Activated CD4-positive, alpha-beta T cell treated with anti-CD3 and anti-CD28 coated beads, Interleukin-2, Interleukin-6, amounts not matched to agents 100 ng/mL and 50 ng/mL, durations not matched to agents 16 hours and 8 hours (primary cell): ENCODE data around the gene IL24.
A peak's percentile ranks its signal among the peaks of the same experiment; 100 is the strongest.

Experiments used
- DNase-seq: peaks from one replicate; pipeline ENCODE4 v3.0.0-alpha.2; 2020

IL24 gene

DNA sequence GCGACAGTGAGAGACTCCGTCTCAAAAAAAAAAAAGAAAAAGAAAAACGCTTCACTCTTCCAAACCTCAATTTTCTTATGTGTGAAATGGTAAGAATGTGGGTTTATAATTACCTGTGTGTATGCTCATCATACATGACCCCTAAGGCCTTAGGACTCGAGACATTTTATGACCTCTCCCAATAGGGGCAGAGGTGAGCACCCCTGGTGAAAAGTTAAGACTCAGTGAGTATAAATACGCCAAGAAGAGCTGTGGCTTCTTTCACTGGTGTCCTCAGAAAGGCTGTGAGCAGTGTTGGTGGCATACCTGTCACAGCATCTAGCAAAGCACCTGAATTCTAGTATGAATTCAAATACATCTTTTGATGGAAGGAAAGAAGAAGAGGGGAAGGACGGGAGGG is 32.3 kb downstream of the IL24 start:
- DNase-seq: no peak

DNA sequence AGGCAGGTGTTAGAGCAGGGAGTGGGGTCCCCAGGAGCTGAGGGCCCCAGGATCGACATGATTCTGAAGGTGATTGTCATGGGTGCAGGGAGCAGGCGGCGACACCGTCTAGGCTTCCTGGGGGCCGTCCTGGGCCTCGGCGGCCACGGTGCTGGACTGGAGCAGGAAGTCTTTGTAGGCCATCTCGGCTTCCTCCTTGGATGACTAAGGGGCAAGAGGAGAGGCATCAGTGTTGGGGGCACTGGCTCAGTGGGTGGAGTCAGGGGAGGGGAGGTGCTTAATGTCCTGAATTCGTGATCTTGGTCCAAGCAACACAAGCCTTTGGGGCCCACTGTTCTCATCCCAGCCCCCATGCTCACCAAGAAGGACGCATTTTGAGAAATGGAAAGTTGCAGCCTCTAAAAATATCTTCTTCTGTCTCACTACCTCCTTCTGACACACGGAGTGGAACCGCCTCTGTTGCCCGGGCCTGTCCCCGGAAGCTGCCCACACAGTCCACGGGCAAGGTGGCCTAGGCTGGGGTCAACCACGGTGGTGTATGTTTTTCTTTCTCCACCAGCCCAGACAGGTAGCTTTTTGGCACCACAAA is 33.1 kb downstream of the IL24 start:
- DNase-seq: no peak

DNA sequence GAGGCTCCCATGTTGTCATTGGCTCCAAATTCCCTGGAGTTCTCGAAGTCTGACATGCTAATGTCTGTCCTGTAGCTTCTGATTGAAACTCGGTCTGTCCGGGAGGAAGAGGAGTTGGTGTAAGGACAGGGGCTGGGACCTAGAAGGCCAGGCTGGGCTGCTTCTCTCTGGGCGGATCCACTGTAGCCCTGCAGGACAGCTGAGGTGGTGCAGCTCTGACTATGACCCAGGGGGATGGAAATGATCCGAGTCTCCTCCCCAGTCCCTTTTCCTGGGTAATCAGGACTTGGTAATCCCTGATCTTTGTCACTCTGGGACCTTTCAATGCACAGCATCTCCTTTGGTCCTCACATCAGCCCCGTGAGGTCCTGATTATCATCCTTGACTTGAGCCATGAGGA is 34.5 kb downstream of the IL24 start:
- DNase-seq: no peak

DNA sequence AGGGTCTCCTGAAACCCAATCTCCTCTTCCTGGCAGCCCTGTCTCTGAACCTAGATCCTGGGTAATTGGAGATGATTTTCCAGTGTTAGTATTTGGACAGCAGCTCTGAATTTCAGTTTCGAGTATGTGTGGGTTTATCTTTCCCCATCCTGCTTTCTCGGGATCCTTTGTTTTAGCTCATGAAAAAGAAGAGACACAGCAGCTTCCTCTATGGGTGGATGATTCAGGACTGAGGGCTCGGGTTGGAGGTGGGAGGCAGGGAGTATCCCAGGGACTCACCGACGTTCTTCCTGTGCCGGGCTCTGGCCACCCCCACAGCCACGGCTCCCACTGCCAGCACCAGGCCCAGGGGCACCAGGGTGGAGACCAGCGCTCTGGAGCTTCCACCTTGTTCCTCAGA is 34.9 kb downstream of the IL24 start:
- no peak for DNase-seq

DNA sequence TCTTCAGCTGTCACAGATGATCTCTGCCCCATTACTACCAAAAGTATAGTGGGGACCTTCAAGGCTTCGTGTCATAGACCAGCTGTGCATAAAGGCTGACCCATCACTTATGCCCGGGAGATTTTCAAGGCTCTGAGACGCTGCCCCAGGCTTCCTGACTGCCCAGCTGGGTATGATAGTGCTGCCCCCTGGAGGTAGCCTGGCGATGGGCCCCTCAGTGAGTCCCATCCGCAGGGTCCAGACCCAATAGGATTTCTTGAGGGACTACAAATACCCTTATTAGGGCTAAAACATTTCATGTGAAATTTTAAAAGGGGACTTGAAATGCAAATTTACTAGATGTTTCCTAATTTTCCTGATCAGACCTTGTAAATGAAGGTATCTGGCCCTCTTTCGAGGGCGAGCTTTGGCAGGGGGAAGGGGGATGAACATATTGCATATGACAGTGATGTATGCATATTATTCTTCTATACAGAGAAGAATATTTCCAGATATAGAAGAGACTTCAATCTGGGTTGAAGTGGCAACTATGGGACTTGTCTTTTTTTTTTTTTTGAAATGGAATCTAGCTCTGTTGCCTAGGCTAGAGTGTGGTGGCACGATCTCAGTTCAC is 36.2 kb downstream of the IL24 start:
- peak; percentile 66 for DNase-seq

DNA sequence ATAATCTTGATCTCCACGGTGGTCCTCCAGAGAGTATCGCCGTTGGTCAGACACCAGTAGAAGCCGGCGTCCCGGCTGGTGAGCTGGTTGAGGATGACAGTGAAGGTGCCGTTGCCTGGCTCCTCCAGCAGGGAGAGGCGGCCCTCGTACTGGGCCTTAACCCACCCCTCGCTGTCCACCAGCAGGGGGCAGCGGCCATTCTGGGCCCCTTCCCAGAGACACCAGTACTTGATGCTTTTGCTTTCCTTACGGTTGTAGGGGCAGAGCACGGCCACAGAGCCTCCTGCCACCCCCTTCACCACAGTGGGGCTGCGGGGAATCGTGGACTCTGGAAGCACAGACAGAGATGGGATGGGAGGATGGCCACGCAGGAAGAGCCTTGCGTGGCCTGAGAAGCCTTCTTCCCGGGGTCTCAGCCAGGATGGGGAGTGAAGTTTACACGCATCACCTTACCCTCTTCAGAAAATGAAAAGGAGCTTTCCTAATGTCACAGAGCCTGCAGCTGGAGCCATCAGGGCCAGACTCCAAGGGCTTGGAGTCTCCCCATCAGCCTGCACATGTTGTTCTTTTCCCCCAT is 38.3 kb downstream of the IL24 start:
- peak; percentile 53 for DNase-seq

DNA sequence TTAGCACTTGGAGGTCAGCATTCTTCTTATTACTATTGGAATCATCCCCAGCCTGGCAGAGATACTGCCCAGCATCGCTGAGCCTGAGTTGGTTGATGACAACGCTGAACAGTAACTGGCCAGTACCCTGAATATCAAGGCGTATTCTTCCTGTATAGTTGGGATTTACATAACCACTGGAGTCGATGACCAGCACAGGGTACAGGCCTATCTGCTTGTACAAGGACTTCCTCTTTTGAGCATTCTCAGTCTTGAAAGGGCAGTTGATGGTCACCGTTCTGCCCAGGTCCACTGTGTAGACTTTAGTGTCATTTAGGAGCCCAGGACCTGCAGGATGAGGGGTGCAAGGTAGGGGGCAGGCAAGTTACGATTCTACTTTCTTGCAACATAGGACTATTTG is 40.2 kb downstream of the IL24 start:
- no peak for DNase-seq

DNA sequence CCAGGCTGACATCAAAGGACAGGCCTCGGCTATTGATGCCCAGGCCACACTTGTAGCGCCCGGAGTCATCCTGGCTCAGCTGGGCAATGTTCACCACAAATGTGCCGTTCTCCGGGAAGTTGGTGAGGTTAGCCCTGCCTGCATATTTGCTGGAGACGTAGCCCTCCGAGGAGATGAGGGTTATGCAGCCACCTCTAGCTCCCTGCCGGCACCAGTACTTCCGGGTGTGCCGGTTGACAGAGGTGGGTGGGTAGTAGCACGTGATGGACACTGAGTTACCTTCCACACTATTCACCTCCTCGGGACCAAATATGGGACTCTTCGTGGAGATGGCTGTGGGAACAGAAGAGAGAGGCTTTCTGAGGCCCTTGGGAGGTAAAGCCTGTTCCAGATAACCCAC is 41.9 kb downstream of the IL24 start:
- no peak for DNase-seq

DNA sequence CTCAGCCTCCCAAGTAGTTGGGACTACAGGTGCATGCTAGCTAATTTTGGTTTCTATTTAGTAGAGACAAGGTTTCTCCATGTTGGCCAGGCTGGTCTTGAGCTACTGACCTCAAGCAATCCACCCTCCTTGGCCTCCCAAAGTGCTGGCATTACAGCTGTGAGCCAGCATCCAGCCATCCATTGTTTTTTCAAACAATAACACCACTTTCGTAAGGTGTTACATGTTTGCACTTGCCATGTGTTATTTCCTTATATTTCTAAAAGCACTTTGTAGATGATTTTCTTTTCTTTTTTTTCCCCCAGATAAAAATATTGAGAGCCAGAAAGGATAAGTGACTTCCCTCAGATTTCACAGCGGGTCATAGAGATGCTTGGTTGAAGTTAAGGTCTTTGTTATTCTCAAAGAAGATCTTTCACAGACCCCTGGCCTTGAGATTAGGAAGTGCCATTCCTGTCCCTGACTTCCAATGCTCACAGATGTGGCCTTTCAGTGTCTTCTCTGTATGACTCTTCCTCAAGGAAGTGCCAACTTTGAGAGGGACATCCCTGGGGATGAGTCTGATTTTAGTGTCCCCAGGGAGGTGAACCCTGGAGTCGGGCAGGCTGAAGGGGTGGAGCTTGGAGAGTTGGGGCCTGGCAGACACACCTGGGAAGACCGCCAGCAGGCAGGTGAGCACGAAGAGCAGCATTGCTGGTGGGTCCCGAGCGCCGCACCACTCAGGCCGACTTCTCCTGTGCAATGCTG is 42.8 kb downstream of the IL24 start:
- no peak for DNase-seq

DNA sequence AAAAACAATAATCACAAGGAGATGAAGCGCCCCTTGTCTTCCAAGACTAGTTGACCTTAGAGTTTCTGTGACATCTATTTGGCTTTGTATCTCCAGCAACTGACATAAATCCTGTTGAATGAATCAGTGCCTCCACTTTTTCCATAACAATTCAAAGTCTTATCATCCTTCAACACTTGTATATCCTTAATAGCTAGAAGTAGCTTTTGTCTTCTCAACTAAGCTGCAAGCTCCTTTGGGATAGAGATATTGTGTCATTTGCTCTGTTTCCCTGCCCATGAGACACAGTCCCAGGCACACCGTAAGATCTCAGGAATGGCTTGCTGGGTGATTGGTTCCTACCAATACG is 43.3 kb downstream of the IL24 start:
- DNase-seq: no peak

DNA sequence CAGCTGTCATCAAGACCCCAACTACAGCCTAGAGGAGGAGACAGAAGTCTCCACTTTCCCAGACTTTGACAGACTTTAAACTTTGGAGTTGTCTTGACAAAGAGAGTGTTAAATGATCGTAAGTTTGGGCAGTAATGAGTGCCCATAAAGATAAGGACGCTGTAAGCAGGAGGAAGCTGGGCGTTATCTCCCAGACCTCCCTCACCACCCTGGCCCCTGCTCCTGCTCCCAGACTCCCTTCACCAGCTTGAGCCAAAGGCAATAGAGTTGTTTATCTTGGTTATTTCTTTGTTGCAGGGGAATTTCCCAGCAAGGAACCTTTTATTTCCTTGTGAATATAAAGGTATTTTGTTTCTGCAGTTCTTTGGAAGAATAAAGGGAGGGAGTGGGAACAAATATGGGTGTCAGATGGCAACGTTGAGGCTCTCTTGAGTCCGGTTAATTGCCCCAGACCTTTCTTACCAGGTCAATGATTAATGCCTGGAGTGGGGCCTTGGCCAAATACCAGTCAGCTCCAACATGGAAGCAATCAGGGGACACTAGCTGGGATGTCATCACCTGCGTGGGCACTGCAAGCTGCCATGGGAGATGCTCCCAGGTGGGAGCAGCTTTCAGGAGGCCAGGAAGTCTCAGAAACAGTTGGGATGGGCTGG is 44.6 kb downstream of the IL24 start:
- DNase-seq: no peak

DNA sequence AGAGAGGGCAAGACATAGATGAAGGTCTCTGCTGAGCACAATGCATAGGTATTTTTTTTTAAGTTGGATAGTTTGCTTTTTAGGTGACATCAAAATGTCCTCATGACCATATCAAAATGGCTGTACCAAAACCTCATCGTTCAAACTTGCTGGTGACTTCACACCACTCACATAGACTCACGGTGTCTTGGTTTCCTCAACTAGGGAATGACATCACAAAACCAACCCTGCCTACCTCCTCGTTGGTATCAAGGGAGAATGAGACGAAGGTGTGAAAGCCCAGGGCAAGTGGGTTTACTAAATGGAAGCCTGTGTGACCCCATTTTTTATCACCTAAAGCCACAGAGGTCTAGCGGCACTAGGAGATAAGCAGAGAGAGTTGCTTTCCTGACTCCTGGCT is 47.5 kb downstream of the IL24 start:
- no peak for DNase-seq

DNA sequence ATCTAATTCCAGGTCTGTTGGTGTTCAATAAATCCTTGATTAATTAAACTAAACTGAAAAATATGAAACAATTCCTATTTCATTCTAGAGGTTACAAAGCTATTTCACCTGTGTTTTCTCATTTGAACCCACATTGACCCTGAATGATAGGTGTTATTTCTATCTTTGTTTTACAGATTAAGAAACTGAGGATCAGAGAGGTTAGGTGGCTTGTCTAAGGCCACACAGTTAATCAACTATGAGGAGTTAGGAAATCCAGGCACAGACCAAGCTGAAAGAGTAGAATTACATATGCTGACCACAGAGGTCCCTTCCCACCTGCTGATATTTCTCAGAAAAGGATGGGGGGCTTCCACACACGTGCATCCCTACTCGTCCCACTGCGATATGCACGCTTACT is 48.5 kb downstream of the IL24 start:
- no peak for DNase-seq

DNA sequence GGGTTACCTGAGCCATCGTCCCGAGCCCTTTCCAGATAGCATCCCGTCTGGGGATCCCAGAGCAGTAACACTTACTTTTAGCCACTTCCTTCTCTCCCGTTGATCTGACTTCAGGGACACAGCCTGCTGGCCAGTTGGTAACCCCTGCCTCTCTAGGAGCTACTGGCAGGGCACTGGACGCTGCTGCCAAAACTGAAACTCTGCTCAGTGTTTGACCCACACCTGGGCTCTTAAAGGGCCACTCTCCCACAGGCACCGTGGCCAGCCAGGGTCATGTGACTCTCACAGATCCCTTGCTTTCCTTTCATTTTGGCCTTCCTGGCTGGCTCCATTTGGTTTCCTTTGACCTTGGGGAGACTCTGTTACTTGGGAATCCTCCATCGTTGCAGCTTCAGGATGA is 49.0 kb downstream of the IL24 start, which contains the start of gene PIGR:
TSS of gene PIGR (minus strand) at position 206 of the 400 bp plus-strand sequence. CDS start 5,935 bp downstream, outside the sequence.
- no peak for DNase-seq

DNA sequence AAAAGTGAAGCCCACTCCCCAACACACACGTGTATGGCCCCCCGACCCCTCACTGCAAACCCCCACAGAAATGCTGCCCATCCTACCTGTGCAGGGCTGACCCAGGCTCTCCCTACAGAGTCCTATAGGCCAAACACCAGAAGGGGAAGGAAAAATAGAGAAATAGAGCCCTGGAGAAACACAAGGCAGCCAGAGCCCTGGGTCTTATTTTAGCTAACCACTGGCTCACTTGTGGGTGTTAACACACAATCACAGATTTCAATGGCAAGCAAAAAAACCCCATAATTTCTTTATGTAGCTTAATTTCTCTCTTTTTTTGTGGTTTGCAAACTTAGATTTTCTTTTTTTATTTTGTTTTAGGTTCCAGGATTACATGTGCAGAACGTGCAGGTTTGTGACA is 50.0 kb downstream of the IL24 start:
- DNase-seq: no peak

DNA sequence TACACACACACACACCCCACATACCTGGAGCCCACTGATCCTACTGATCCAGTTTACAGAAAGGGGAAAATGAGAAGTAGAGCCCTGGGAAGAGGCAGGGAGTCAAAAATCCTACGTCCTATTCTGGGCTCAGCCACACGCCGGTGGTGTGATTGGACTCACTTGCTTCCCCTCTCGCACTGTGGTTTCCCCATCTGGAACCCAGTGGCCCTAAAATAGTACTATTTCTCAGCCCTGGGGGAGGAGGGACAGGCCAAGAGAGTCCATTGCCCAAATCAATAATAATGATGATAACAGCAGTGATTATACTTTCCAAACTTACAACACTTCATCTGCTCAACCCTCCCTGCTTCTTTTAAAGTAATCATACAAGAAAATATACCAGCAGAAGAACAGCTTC is 52.0 kb downstream of the IL24 start:
- no peak for DNase-seq

DNA sequence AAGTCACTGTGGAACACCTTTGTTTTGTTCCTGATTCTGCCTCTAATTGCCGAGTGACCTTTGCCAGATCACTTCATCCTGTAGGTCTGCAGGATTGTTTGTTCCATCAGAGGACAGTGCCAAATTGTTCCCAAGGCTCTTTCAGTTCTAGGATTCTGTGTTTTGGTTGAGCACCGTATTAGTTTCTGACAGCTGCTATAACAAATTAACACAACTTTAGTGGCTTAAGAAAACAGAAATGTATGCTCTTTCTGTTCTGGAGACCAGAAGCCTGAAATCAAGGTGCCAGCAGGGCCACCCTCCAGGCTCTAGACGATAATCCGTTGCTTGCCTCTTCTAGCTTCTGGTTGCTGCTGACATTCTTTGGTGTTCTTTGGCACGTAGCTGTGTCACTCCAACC is 52.4 kb downstream of the IL24 start:
- DNase-seq: no peak

DNA sequence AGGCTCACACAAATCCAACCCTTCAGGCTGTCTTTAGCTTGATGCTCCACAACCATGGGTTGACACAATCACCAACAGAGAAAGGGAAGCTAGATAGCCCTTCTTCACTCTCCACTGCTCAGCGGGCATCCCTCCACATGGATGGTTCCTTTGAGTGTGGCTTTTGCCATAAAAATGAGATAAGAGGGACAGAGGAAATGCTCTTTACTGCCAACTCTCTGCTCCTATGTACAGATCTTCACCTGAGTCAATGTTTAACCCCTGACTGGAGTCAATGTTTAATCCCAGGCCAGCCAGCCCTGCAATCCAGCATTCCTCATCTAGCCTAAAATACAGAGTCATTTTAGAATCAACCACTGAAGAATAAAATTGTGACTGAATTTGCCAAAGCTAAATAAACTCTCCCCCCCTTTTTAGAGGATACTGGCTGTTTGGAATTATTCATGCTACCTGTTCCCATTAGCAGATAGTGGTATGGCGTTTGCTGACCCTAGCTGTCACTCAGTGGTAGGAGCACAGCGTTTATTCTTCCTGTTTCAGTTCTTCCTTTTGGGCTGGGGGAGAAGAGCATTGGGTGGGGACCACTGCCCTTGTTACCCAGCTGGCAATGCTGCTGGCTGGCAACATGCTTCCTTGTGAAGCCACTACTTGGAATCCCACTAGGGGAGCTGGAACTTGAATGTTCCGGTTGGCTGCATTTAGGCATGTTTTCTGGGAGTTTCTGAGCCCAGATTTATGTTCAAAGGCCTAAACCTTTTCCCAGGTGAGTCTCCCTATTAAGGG is 54.3 kb downstream of the IL24 start:
- no peak for DNase-seq

DNA sequence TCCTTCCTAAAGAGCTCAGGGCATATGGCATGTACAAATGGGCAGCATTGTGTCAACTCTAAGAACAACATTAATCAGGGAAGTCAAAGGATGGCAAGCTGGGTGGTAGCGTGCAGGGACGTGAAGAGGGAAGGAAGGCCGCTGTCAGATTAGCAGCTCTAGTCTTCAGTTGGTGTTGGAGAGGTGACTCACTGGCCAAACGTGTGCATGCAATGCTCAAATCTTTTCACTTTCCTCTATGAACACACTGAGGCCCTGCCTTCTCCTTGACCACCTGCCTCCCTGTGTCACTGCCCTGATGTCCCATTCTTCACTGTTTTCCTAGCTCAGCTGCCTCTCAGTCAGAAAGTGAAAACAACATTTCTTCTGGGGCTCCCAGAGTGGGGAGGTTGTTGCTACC is 54.9 kb downstream of the IL24 start:
- DNase-seq: no peak

DNA sequence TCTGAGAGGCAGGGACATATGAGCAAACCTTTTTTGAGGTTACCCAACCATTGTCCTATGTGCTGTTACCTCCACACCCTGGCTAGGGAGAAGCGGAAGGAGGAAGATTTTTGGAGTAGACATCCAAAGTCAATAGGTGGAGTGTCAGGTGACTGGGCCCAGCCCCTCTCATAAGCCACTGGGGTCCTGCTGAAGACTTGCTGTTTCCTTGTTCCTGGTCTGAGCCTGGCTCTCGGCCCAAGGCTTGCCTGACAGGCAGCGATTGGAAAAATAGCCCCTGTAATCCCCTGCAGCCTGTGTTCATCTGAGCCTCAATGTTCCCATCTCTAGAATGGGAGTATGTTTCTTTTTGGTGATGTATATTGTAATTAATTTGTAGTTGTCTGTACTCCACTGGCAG is 55.9 kb downstream of the IL24 start:
- DNase-seq: no peak

DNA sequence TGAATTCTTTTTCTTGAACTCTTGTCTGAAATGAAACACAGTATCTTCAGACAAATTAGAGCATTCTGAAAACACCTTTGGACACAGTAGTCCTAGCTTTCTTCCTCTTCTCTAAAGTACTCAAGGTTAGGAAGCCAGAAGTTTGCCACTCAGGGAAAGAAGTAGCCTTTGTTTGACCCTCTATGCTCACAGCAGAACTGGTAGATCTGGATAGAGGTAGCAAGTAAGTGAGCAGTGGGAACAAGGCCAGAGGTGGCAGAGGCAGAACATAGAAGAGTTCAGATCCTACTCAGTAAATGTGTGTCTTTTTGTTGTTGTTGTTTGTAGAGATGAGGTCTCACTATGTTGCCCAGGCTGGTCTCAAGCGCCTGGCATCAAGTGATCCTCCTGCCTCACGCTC is 56.4 kb downstream of the IL24 start:
- no peak for DNase-seq
